Measurements from ENCODE around the gene CACNA1B. TPM values are rescaled to one million over a fixed set of nuclear protein-coding genes. Genes with fewer than 3 reads are reported as not detected.

CACNA1B gene
- total RNA-seq, 1 donor from 2014 or later = 3.1 TPM

DNA sequence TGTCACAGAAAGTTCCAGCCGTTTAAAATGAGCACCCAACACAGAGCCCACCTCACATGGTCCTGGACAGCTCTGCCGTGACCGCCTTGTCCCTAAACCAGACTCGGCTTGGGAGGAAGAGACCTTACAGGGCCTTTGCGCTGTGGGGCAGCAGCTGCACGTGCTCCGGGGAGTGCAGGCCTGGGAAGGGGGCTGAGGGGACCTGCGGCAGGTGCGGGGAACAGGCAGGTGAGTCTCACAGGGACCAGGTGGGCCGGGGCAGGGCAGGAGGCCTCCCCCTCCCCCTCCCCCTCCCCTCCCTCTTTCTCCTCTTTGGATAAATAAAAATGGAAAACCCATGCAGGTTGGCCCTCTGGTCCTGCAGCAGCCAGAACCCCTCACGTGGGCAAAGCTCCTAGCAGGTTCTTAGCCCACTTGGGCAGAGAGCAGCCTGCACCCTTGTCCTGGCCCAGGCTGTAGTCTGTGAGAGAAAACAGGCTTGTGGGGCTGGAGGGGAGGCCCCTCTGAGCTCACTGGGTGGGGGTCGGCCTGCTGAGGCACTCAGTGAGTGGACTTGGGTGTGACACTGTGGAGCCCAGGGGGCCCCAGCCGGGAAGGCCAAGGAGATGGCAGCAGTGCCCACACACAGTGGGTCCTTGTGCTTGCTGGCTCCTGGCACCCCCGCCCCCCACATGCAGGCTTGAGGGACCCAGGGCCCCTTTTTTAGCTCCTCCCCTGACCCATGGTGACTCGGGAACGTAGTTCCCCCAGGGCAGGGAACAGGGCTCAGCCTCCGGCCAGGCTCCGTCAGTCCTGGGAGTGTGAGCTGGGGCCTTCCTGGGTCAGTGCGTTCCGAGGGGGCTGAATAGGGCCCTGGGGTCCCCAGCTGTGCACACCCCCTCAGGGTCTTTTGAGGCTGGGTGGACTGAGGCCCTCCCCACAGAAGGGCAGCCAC is 40.0 kb upstream of the CACNA1B start:
- H3K36me3 Mint-ChIP-seq (ENCODE audit: low read depth) = peaks cover 17% of the 10 kb centered on the region
- peaks cover 5% of the 10 kb centered on the region for H3K4me1 Mint-ChIP-seq
- H3K27me3 Mint-ChIP-seq (ENCODE audit: low read depth) = no peaks in the 10 kb centered on the region
- no peak for TF ChIP-seq CTCF (conservative IDR thresholded peaks at IDR 0.05)
- no peak overlapping the region for H3K27ac Mint-ChIP-seq (ENCODE audit: unreplicated experiment)
- peaks cover 2% of the 10 kb centered on the region for H3K9me3 Mint-ChIP-seq
- DNase-seq (ENCODE audit: low read depth, low spot score) = no peak
- no peak overlapping the region for H3K4me3 Mint-ChIP-seq

DNA sequence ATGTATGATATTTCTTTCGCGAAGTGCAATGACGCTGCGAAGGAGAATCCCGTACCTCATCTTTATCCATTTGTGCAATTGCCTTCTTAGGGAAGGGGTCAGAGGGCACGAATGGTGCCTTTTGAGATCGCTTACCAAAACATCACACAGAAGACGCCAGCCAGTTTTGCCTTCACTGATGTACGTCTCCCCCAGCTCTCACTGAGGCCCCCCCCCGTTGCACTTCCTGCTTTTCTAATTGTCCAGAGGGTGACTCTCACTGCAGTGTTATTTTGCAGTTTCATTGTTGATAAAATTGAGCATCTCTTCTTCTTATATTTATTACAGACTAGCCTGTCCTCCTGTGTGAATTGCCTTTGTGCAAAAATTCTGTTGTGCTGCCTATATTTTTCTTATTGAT is 39.0 kb upstream of the CACNA1B start:
- TF ChIP-seq CTCF (conservative IDR thresholded peaks at IDR 0.05) = no peak
- no peak for DNase-seq (ENCODE audit: low read depth, low spot score)
- no peak overlapping the region for H3K4me3 Mint-ChIP-seq
- H3K4me1 Mint-ChIP-seq = peaks cover 5% of the 10 kb centered on the region
- no peak overlapping the region for H3K27ac Mint-ChIP-seq (ENCODE audit: unreplicated experiment)
- peaks cover 16% of the 10 kb centered on the region for H3K36me3 Mint-ChIP-seq (ENCODE audit: low read depth)
- H3K9me3 Mint-ChIP-seq = peaks cover 2% of the 10 kb centered on the region
- no peaks in the 10 kb centered on the region for H3K27me3 Mint-ChIP-seq (ENCODE audit: low read depth)

- no peak for TF ChIP-seq CTCF (conservative IDR thresholded peaks at IDR 0.05)
- peaks cover 2% of the 10 kb centered on the region for H3K9me3 Mint-ChIP-seq
- H3K27me3 Mint-ChIP-seq (ENCODE audit: low read depth) = no peaks in the 10 kb centered on the region
- no peak overlapping the region for H3K4me3 Mint-ChIP-seq
- no peak for DNase-seq (ENCODE audit: low read depth, low spot score)
- peaks cover 10% of the 10 kb centered on the region for H3K36me3 Mint-ChIP-seq (ENCODE audit: low read depth)
- H3K4me1 Mint-ChIP-seq = peaks cover 5% of the 10 kb centered on the region
- no peak overlapping the region for H3K27ac Mint-ChIP-seq (ENCODE audit: unreplicated experiment)
Observed at GRCh38 chr9:137843355-137843754, 34.2 kb upstream of the CACNA1B start.

DNA sequence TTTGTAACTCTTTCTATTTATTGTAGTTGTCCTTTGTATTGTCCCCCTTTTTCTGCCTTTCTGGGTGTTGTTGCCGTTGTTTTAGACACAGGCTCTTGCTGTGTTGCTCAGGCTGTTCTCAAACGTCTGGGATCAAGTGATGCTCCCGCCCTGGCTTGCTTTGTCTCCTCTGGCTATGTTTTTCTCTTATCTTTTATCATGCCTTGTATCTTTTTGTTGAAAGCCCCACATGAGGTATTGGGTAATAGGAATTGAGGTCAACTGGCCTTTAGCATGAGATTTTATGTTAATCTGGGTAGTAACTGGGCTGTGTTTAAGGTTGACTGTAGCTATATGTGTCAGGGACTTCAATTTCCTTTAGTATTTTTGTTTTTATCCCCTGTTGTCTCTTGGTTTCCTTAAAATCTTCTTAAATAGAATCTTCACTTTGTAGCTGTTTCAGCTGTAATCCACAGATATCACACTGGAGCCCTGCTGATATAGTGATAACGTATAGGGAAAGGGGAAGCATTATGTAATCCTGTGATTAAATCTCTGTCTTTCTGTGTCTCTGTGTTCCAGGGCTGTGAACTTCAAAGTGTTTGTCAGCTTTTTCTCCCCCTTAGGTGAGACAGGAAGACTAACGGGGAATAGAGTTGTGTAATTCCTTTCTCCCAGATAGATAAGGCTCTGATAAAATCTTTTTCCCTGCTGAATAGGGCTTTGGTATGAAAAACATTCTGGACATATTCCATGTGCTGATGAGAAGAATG is 25.9 kb upstream of the CACNA1B start:
- H3K27ac Mint-ChIP-seq (ENCODE audit: unreplicated experiment) = no peak overlapping the region
- H3K4me1 Mint-ChIP-seq = no peaks in the 10 kb centered on the region
- DNase-seq (ENCODE audit: low read depth, low spot score) = no peak
- no peak overlapping the region for H3K4me3 Mint-ChIP-seq
- peaks cover 8% of the 10 kb centered on the region for H3K36me3 Mint-ChIP-seq (ENCODE audit: low read depth)
- peaks cover 10% of the 10 kb centered on the region for H3K9me3 Mint-ChIP-seq
- no peaks in the 10 kb centered on the region for H3K27me3 Mint-ChIP-seq (ENCODE audit: low read depth)
- TF ChIP-seq CTCF (conservative IDR thresholded peaks at IDR 0.05) = no peak

- Mint-ChIP-seq H3K9me3 (peaks cover 10% of the 10 kb centered on the region), H3K27ac (ENCODE audit: unreplicated experiment) (no peak overlapping the region), H3K36me3 (ENCODE audit: low read depth) (peaks cover 8% of the 10 kb centered on the region), H3K4me3 (no peak overlapping the region), H3K4me1 (no peaks in the 10 kb centered on the region), H3K27me3 (ENCODE audit: low read depth) (no peaks in the 10 kb centered on the region)
- DNase-seq (ENCODE audit: low read depth, low spot score) = no peak
- TF ChIP-seq CTCF (conservative IDR thresholded peaks at IDR 0.05) = no peak
Observed at GRCh38 chr9:137853392-137853995, 24.1 kb upstream of the CACNA1B start.

All from neural crest cell (in vitro differentiated cells).